GM12878 (cell line): ENCODE measurements around the gene EXOC7.

Source experiments
- ATF2 ChIP-seq: IDR thresholded peaks from 2 replicates; pipeline ENCODE4 v1.6.1; 2012; ENCODE audit warnings: low read length, inconsistent platforms
- CTCF ChIP-seq, 3 experiments: IDR thresholded peaks in 2 of 3; conservative IDR thresholded peaks in 1 of 3; 2 replicates each; pipeline ENCODE4 v1.5.1; 2011; ENCODE audit warnings: low read depth in 3 of 3, low read length in 3 of 3, mild to moderate bottlenecking in 3 of 3, control low read depth in 2 of 3, moderate library complexity in 2 of 3, inconsistent platforms in 1 of 3, mixed read lengths in 1 of 3; ENCODE audit not compliant: control insufficient read depth in 2 of 3, insufficient read depth in 1 of 3; ENCODE audit errors: extremely low read depth in 1 of 3
- DPF2 ChIP-seq: fragments of 450-650 bp; IDR thresholded peaks from 2 replicates; pipeline ENCODE4 v1.6.1; 2017; ENCODE audit warnings: mild to moderate bottlenecking
- ELK1 ChIP-seq: IDR thresholded peaks from 2 replicates; pipeline ENCODE4 v1.6.1; 2012; ENCODE audit warnings: low read depth, low read length, improper control_type of control experiment
- ETV6 ChIP-seq, 2 experiments: fragments of 450-650 bp in 1 of 2; IDR thresholded peaks in 1 of 2; conservative IDR thresholded peaks in 1 of 2; 2 replicates each; pipeline ENCODE4 v1.6.1; 2014; ENCODE audit warnings: antibody characterized with exemption in 1 of 2, borderline replicate concordance in 1 of 2, low read depth in 1 of 2, mild to moderate bottlenecking in 1 of 2, moderate library complexity in 1 of 2
- HDGF ChIP-seq: fragments of 450-650 bp; IDR thresholded peaks from 2 replicates; pipeline ENCODE4 v1.6.1; 2016; ENCODE audit warnings: antibody characterized with exemption
- JUNB ChIP-seq: IDR thresholded peaks from 2 replicates; pipeline ENCODE4 v1.6.1; 2016; ENCODE audit warnings: antibody characterized with exemption, mild to moderate bottlenecking
- POLR2A ChIP-seq: IDR thresholded peaks from 2 replicates; pipeline ENCODE4 v1.6.1; 2011; ENCODE audit warnings: low read depth, mild to moderate bottlenecking, low read length
- RCOR1 ChIP-seq: conservative IDR thresholded peaks from 2 replicates; pipeline ENCODE4 v1.6.1; 2012; ENCODE audit warnings: low read depth, low read length, improper control_type of control experiment
- SUPT20H ChIP-seq: IDR thresholded peaks from 2 replicates; pipeline ENCODE4 v1.6.1; 2011; ENCODE audit warnings: low read depth, mild to moderate bottlenecking, low read length, moderate library complexity, borderline replicate concordance; ENCODE audit not compliant: control insufficient read depth
- TBL1XR1 ChIP-seq: IDR thresholded peaks from 2 replicates; pipeline ENCODE4 v1.6.1; 2012; ENCODE audit warnings: low read depth, low read length, improper control_type of control experiment
- YBX1 ChIP-seq: fragments of 450-650 bp; IDR thresholded peaks from 2 replicates; pipeline ENCODE4 v1.6.1; 2016; ENCODE audit warnings: antibody characterized with exemption
- ZBTB33 ChIP-seq: fragments of 450-650 bp; IDR thresholded peaks from 2 replicates; pipeline ENCODE4 v1.6.1; 2017; ENCODE audit warnings: mild to moderate bottlenecking

GRCh38 chr17:76095943-76096342, 7.6 kb downstream of the EXOC7 start:
- TF ChIP-seq ELK1 (no peak), CTCF (IDR thresholded peaks at IDR 0.05 in 2 of 3, conservative IDR thresholded peaks at IDR 0.05 in 1 of 3; ENCODE audit: control insufficient read depth in 2 of 3, extremely low read depth in 1 of 3, insufficient read depth in 1 of 3, low read depth in 3 of 3, low read length in 3 of 3) (no peak), DPF2 (no peak), POLR2A (no peak), HDGF (no peak), YBX1 (no peak), ATF2 (no peak), ETV6 (conservative IDR thresholded peaks at IDR 0.05 in 1 of 2, IDR thresholded peaks at IDR 0.05 in 1 of 2; ENCODE audit: borderline replicate concordance in 1 of 2, low read depth in 1 of 2) (no peak), ZBTB33 (no peak), TBL1XR1 (no peak), SUPT20H (no peak), JUNB (no peak), RCOR1 (no peak)
